PFSK-1 (cell line): ENCODE results near the gene CD79B.

Experiments used
- POLR2AphosphoS5 ChIP-seq: IDR thresholded peaks from 2 replicates; pipeline ENCODE4 v1.6.1; 2012; ENCODE audit warnings: low read depth, mild to moderate bottlenecking, control low read depth, low read length, moderate library complexity
- REST ChIP-seq, 2 experiments: IDR thresholded peaks; 2 replicates each; pipeline versions ENCODE4 v1.6.1 to v1.8.0; 2011 to 2012; ENCODE audit warnings: low read depth in 2 of 2, low read length in 2 of 2, control low read depth in 1 of 2, inconsistent platforms in 1 of 2, mild to moderate bottlenecking in 1 of 2, moderate library complexity in 1 of 2; ENCODE audit not compliant: insufficient read depth in 1 of 2
- TAF1 ChIP-seq: IDR thresholded peaks from 2 replicates; pipeline ENCODE4 v1.6.1; 2012; ENCODE audit warnings: low read length, control low read depth, borderline replicate concordance; ENCODE audit not compliant: insufficient read depth

- no peak for TF ChIP-seq REST (IDR thresholded peaks at IDR 0.05; ENCODE audit: insufficient read depth in 1 of 2, low read depth in 2 of 2, low read length in 2 of 2)
- no peak for TF ChIP-seq POLR2AphosphoS5
- TF ChIP-seq TAF1: no peak
Observed at GRCh38 chr17:63939401-63939800, 7.3 kb upstream of the CD79B start.
